Glutamatergic neuron (in vitro differentiated cells): ENCODE results near the gene TUBA1A. TPM values are rescaled to one million over a fixed set of nuclear protein-coding genes. Genes with fewer than 3 reads are reported as not detected.

ENCODE experiments used
- DNase-seq: peaks from one replicate; pipeline ENCODE4 v3.0.0; 2022
- H3K27ac Mint-ChIP-seq: one replicate; pipeline ENCODE4 v1.8.0; 2020; ENCODE audit warnings: mild to moderate bottlenecking, mixed read lengths, inconsistent platforms; ENCODE audit not compliant: unreplicated experiment
- H3K27me3 Mint-ChIP-seq: one replicate; pipeline ENCODE4 v1.8.0; 2020; ENCODE audit warnings: mild to moderate bottlenecking, moderate library complexity, mixed read lengths, inconsistent platforms; ENCODE audit not compliant: unreplicated experiment
- H3K36me3 Mint-ChIP-seq: one replicate; pipeline ENCODE4 v1.8.0; 2020; ENCODE audit warnings: mild to moderate bottlenecking, mixed read lengths, inconsistent platforms; ENCODE audit not compliant: unreplicated experiment
- H3K4me1 Mint-ChIP-seq: one replicate; pipeline ENCODE4 v1.8.0; 2020; ENCODE audit warnings: mild to moderate bottlenecking, low read depth, mixed read lengths, inconsistent platforms; ENCODE audit not compliant: unreplicated experiment
- H3K4me3 Mint-ChIP-seq: one replicate; pipeline ENCODE4 v1.8.0; 2020; ENCODE audit warnings: mild to moderate bottlenecking, mixed read lengths, inconsistent platforms; ENCODE audit not compliant: unreplicated experiment
- H3K9me3 Mint-ChIP-seq: one replicate; pipeline ENCODE4 v1.8.0; 2020; ENCODE audit warnings: mild to moderate bottlenecking, moderate library complexity, mixed read lengths, inconsistent platforms; ENCODE audit not compliant: unreplicated experiment
- total RNA-seq: library from RNA; stranded (reverse); fragmentation: NEBNext Ultra II Directional; extraction: Animal tissue kit (Norgen Biotek cat#: 25700); gene quantifications from one replicate; pipeline ENCODE4 v1.2.1, GENCODE V29; 2021; ENCODE audit not compliant: unreplicated experiment
- TF ChIP-seq, protein P1 (sequence below): fragments of 200-600 bp; sonication (generic); IDR thresholded peaks from one replicate; pipeline ENCODE4 v1.5.0; 2021; ENCODE audit not compliant: partially characterized antibody, unreplicated experiment

Gene TUBA1A
- total RNA-seq, 1 donor from 2014 or later = 7,184 TPM

DNA sequence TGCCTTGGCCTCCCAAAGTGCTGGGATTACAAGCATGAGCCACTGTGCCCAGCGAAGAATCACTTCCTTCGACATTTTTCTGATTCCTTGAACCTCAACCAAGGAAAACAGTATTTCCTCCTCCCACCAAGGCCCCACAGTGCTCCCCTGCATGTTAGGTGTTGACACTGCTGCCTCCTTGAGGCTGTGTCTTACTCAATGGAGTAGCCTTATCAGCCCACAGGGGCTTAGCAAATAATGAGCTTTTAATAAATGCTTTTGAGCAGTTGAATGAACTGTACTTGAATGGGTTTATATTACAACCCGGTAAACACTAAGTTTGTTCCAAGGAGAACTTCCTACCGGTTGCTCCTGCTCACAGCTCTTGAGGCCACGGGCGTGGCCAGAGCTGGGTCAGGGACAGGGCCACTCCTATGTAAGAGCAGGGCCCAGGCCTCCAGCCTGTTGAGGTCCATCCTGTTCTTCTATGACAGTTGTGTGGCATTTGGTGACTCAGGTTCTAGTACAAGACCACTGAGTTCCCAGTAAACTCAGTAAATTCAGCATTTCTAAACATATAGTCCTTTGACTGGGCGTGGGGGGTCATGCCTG lies 36.8 kb upstream of the TUBA1A start:
- no peak overlapping the region for H3K4me3 Mint-ChIP-seq
- TF ChIP-seq, protein P1, sequence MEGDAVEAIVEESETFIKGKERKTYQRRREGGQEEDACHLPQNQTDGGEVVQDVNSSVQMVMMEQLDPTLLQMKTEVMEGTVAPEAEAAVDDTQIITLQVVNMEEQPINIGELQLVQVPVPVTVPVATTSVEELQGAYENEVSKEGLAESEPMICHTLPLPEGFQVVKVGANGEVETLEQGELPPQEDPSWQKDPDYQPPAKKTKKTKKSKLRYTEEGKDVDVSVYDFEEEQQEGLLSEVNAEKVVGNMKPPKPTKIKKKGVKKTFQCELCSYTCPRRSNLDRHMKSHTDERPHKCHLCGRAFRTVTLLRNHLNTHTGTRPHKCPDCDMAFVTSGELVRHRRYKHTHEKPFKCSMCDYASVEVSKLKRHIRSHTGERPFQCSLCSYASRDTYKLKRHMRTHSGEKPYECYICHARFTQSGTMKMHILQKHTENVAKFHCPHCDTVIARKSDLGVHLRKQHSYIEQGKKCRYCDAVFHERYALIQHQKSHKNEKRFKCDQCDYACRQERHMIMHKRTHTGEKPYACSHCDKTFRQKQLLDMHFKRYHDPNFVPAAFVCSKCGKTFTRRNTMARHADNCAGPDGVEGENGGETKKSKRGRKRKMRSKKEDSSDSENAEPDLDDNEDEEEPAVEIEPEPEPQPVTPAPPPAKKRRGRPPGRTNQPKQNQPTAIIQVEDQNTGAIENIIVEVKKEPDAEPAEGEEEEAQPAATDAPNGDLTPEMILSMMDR = no peak
- peaks cover 16% of the 10 kb centered on the region for H3K4me1 Mint-ChIP-seq
- H3K27me3 Mint-ChIP-seq = peaks cover 2% of the 10 kb centered on the region
- H3K27ac Mint-ChIP-seq = no peak overlapping the region
- no peak for DNase-seq
- no peaks in the 10 kb centered on the region for H3K36me3 Mint-ChIP-seq
- H3K9me3 Mint-ChIP-seq = peaks cover 2% of the 10 kb centered on the region

DNA sequence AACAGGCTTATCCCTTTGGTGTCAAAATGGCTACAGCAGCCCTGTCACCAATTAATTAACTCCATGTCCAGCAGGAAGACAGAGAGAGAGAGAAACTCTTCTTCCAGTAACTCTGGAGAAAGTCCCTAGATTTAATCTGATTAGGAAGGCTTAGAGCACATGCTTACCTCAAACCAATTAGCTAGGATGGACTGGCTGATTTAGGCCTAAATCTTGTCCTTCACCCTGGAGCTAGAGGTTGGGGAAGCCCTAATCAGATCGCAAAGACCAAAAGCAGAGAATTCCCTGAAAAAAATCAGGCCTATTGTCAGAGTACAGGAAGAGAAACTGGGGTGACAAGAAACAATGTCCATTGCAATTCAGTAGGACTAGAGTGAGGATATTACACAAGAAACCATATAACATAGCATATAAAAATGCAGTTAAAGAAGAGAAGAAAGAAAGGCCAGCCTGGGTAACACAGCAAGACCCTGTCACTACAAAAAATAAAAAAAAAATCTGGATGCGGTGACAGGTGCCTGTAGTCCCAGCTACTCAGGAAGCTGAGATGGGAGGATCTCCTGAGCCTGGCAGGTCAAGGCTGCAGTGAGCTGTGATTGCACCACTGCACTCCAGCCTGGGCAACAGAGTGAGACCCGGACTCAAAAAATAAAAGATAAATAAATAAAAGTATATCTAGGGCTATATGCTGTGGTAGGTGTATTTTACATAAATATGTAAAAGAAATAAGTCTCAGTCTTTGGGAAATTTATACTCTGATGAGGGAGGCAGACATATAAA lies 34.9 kb upstream of the TUBA1A start:
- peaks cover 13% of the 10 kb centered on the region for H3K4me1 Mint-ChIP-seq
- H3K9me3 Mint-ChIP-seq = peaks cover 2% of the 10 kb centered on the region
- H3K36me3 Mint-ChIP-seq = no peaks in the 10 kb centered on the region
- peaks cover 2% of the 10 kb centered on the region for H3K27me3 Mint-ChIP-seq
- H3K27ac Mint-ChIP-seq = peak overlapping the region; percentile 2
- TF ChIP-seq, protein P1 = no peak
- H3K4me3 Mint-ChIP-seq = no peak overlapping the region
- DNase-seq = no peak

DNA sequence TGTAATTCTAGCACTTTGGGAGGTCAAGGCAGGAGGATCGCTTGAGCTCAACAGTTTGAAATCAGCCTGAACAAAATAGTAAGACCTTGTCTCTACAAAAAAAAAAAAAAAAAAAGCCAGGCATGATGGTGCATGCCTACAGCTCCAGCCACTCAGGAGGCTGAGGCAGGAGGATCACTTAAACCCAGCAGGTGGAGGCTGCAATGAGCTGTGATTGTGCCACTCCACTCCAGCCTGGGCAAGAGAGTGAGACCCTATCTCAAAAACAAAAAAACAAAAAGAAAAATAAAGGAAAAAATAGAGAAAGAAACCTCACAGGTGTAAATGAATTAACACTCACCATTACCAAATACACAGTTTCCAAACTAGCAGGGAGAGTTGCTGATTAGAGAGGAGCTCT lies 34.2 kb upstream of the TUBA1A start:
- Mint-ChIP-seq H3K4me3 (no peak overlapping the region), H3K4me1 (peaks cover 12% of the 10 kb centered on the region), H3K9me3 (peaks cover 2% of the 10 kb centered on the region), H3K36me3 (no peaks in the 10 kb centered on the region), H3K27ac (no peak overlapping the region), H3K27me3 (peaks cover 2% of the 10 kb centered on the region)
- TF ChIP-seq, protein P1 = no peak
- no peak for DNase-seq

DNA sequence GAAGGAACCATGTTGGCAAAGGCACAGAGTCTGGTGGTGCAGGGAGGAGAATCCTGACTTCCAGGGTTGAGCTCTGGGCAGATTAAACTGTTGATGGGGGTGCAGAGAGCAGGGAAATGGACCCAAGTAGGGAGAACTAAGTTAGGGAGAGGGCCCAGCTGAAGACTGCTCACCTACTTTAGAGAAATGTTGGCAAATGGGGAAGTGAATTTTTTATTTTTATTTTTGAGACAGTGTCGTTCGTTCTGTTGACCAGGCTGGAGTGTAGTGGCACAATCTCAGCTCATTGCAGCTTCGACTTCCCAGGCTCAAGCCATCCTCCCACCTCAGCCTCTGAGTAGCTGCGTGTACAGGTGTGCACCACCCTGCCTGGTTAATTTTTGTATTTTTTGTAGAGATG lies 32.1 kb upstream of the TUBA1A start:
- TF ChIP-seq, protein P1 = no peak
- H3K27ac Mint-ChIP-seq = peak overlapping the region; percentile 17

DNA sequence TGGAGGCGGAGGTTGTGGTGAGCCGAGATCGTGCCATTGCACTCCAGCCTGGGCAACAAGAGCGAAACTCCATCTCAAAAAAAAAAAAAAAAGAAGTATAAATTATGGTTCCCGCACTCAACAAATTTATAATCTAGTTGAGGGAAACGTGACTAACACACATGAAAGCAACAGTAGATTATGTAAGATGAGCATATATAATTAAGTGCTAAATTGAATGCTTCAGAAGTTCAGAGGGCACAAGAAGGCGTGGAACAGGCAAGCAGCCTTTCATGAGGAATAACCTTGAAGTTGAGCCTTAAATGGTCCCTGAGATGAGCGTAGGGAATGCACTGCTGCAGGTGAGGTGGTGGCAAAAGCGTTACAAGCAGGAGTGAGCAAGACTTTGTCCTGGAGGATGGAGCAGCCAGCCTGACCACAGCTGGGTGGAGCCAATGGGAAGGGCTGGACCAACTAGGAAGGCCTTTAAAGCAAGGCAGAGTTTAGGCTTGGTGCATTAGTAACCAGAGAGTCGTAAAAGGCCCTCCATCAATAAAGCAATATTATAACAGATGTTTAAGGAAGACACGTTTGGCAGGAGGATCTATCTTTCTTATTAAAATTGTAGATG lies 30.6 kb upstream of the TUBA1A start:
- Mint-ChIP-seq H3K4me3 (no peak overlapping the region), H3K36me3 (no peaks in the 10 kb centered on the region), H3K27ac (no peak overlapping the region), H3K4me1 (peaks cover 19% of the 10 kb centered on the region), H3K9me3 (no peaks in the 10 kb centered on the region), H3K27me3 (no peaks in the 10 kb centered on the region)
- no peak for DNase-seq
- TF ChIP-seq, protein P1 = no peak

More for the DNA sequence above, 32.1 kb upstream of the TUBA1A start:
- H3K4me3 Mint-ChIP-seq = no peak overlapping the region
- peaks cover 2% of the 10 kb centered on the region for H3K9me3 Mint-ChIP-seq
- H3K27me3 Mint-ChIP-seq = peaks cover 2% of the 10 kb centered on the region
- DNase-seq = no peak
- H3K4me1 Mint-ChIP-seq = peaks cover 7% of the 10 kb centered on the region
- no peaks in the 10 kb centered on the region for H3K36me3 Mint-ChIP-seq
